NB4 (cell line): ENCODE data around the gene CDH1.

Experiments
- DNase-seq: peaks from one replicate; pipeline ENCODE4 v3.0.0; 2010; ENCODE audit warnings: low read depth
- H3K4me3 ChIP-seq: one replicate; pipeline ENCODE4 v1.5.1; 2011; ENCODE audit warnings: mild to moderate bottlenecking, low read depth, low read length, moderate library complexity
- MAX ChIP-seq: IDR thresholded peaks from 2 replicates; pipeline ENCODE4 v1.6.1; 2011; ENCODE audit warnings: low read depth, low read length
- MYC ChIP-seq: IDR thresholded peaks from 2 replicates; pipeline ENCODE4 v1.6.1; 2011; ENCODE audit warnings: low read depth, low read length
- POLR2A ChIP-seq: IDR thresholded peaks from 2 replicates; pipeline ENCODE4 v1.6.1; 2011; ENCODE audit warnings: mild to moderate bottlenecking; ENCODE audit not compliant: insufficient read length; ENCODE audit errors: extremely low read depth
- TF ChIP-seq, protein P1 (sequence below): IDR thresholded peaks from one replicate; pipeline ENCODE4 v1.5.1; 2012; ENCODE audit warnings: low read depth, low read length

The CDH1 gene

GRCh38 chr16:68719993-68720489, 17.1 kb upstream of the CDH1 start:
- H3K4me3 ChIP-seq = no peak overlapping the region
- no peak for TF ChIP-seq POLR2A
- TF ChIP-seq, protein P1, sequence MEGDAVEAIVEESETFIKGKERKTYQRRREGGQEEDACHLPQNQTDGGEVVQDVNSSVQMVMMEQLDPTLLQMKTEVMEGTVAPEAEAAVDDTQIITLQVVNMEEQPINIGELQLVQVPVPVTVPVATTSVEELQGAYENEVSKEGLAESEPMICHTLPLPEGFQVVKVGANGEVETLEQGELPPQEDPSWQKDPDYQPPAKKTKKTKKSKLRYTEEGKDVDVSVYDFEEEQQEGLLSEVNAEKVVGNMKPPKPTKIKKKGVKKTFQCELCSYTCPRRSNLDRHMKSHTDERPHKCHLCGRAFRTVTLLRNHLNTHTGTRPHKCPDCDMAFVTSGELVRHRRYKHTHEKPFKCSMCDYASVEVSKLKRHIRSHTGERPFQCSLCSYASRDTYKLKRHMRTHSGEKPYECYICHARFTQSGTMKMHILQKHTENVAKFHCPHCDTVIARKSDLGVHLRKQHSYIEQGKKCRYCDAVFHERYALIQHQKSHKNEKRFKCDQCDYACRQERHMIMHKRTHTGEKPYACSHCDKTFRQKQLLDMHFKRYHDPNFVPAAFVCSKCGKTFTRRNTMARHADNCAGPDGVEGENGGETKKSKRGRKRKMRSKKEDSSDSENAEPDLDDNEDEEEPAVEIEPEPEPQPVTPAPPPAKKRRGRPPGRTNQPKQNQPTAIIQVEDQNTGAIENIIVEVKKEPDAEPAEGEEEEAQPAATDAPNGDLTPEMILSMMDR = no peak
- no peak for TF ChIP-seq MYC
- no peak for TF ChIP-seq MAX
- no peak for DNase-seq

GRCh38 chr16:68722119-68723024, 14.7 kb upstream of the CDH1 start:
- no peak for TF ChIP-seq MAX
- TF ChIP-seq MYC = no peak
- TF ChIP-seq, protein P1 = no peak
- no peak for TF ChIP-seq POLR2A
- no peak for DNase-seq
- H3K4me3 ChIP-seq = no peak overlapping the region

DNA sequence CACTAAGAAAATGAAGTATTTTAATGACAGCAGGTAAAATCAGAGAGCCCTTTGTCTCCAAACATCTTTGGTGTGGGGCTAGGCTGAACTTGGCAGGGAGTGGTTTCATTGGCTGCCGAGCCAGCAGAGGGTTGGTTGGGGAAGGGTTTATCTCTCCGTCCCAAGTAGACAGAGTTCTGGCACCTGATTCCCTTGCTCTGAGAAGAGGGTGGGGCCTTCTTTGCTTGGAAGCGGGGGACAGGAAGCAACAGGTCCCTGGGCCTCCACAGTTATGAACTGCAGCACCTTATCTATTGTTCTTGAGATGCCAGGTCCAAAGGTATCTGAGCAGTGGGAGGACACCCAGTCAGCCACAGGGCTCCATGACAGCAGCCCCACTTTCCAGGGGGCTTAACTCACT, 12.3 kb upstream of the CDH1 start:
- no peak for DNase-seq
- TF ChIP-seq MYC = no peak
- TF ChIP-seq, protein P1 = no peak
- no peak for TF ChIP-seq MAX
- TF ChIP-seq POLR2A = no peak
- H3K4me3 ChIP-seq = no peak overlapping the region

- no peak for TF ChIP-seq MYC
- TF ChIP-seq, protein P1 = no peak
- no peak for TF ChIP-seq MAX
- TF ChIP-seq POLR2A = no peak
- H3K4me3 ChIP-seq = no peak overlapping the region
- DNase-seq = no peak
These were observed 8.6 kb upstream of the CDH1 start for GRCh38 chr16:68728523-68728922.

GRCh38 chr16:68731637-68732036, 5.5 kb upstream of the CDH1 start:
- H3K4me3 ChIP-seq = no peak overlapping the region
- TF ChIP-seq MYC (no peak), POLR2A (no peak), MAX (no peak)
- TF ChIP-seq, protein P1 = no peak
- DNase-seq = no peak
